HUDEP-2 (cell line): Measurements from ENCODE around the gene CUBN.
"Not testable (repeated sequence)": the region's sequence is repeated elsewhere in the genome, so short reads cannot be mapped to it uniquely, and the experiment has no call there.

Experiments used
- DNase-seq, 76 experiments: peaks; one replicate each; lab custom pipeline; 2025; ENCODE audit not compliant: unreplicated experiment in 76 of 76; lab: John Stamatoyannopoulos, UW

The CUBN gene

DNA sequence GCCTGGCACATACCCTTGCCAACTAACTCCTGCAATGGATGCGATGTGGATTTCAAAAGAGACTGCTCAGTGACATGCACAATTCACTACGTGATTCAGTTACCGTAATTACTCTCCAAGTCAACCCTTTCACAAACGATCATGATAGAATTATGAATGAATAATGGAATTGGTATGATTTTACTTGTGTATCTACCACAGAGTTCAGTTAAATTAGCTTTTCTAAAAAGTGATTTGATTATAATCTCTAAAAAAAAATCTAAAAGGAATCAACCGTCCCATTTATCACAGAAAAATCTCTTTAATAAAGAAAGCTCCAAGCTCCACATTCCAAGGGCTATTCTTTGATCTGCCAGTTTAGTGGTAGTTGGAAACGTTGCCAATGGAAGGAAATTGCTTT lies 282.0 kb downstream of the CUBN start:
- DNase-seq = no peak

- no peak for DNase-seq
Observed at GRCh38 chr10:16845248-16845647, 284.4 kb downstream of the CUBN start.

- peak in 33 of 76 experiments; percentile 6 to 67 (median 44) for DNase-seq
Observed at GRCh38 chr10:16843252-16843870, 286.2 kb downstream of the CUBN start.

GRCh38 chr10:16835228-16835627 lies 294.4 kb downstream of the CUBN start:
- DNase-seq = no peak

DNA sequence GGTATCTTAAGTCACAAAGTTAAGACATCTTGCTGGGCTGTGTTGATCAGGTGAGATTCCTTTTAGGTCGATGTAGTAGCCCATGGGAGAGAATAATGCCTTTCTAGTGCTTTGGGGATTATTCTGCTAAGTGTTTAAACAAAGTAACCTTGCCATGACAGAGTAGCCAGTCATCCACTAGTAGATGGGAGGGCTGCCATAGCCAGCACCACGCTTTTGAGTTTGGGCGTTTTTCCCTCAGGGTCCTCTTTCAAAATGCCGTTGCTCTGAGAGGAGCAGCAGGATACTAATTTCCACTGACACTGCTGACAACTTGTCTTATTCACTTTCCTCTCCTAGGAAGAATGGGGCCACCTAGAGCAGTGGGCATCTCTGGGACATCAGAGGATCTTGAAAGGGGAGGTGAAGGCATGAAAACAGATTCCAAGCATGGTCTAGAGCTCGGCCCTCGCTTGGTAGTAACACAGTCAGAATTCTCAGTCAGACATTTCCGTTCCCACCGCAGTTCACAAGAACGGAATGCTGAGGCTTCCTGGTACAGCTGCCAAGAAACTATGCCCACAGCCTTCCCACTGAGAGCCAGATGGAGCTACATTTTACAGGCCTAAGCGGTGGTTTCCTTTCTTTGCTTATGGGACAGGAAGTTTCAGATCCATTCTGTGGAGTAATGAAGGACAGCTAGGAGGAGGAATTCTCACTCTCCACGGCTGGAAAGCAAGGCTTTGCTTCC lies 297.1 kb downstream of the CUBN start:
- DNase-seq = no peak

- no peak for DNase-seq
Observed at GRCh38 chr10:16828701-16829175, 300.9 kb downstream of the CUBN start.

GRCh38 chr10:16828114-16828568 lies 301.5 kb downstream of the CUBN start:
- peak in 47 of 76 experiments; percentile 3 to 62 (median 31) for DNase-seq

DNA sequence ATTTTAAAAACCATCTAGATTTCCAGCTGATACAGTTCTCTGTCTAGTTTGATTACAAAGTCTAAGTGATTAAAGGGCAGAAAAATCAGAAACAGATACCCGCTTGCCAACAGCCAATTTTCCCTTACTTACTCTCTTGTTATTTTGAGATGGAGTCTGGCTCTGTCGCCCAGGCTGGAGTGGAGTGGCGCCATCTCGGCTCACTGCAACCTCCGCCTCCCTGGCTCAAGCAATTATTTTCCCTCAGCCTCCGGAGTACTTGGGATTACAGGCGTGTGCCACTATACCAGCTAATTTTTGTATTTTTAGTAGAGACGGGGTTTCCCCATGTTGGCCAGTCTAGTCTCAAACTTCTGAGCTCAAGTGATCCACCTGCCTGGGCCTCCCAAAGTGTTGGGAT lies 302.1 kb downstream of the CUBN start:
- DNase-seq = not testable (repeated sequence)

GRCh38 chr10:16822726-16823360 lies 306.8 kb downstream of the CUBN start:
- DNase-seq = no peak

- DNase-seq = no peak
Observed at GRCh38 chr10:16822027-16822426, 307.6 kb downstream of the CUBN start.

DNA sequence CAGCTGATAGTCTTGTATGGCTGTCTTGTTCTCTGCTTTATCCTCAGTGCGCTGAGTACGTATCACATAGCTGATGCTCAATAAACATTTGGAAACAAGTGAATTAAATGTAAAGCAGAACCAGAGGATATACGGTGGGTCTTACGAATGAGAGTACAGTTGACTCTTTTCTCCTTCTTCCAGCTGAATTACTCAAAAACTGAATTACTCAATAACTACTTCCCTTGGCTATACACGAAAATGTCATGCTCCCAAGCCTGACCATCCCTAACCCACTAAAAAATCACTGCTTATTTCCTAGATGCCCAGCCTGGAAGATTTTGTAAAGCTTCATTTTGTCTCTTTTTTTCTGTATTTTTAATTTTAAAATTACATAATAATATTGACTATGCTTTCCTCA lies 309.2 kb downstream of the CUBN start:
- no peak for DNase-seq

- DNase-seq = no peak
Observed at GRCh38 chr10:16820018-16820417, 309.6 kb downstream of the CUBN start.

DNA sequence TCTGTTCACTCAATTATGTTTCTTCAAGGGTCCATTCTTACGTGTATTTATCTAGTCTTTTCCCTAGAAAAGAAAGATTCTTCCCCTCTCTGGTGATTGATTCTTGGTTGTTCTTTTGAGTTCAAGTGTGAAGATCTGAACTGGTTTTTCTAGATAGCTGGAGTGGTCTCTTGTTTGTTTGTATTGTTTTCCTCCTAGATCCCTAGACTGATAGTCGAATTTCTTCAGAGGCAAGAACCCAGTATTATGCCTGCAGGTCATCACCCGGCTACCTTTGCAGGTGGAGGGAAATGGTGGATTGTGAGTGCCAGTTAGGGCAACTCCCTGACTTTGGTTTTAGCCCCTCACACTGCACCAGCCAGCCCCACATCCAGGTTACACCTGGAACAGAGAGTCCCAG lies 310.2 kb downstream of the CUBN start:
- DNase-seq = no peak

- DNase-seq = no peak
Observed at GRCh38 chr10:16819026-16819425, 310.6 kb downstream of the CUBN start.

DNA sequence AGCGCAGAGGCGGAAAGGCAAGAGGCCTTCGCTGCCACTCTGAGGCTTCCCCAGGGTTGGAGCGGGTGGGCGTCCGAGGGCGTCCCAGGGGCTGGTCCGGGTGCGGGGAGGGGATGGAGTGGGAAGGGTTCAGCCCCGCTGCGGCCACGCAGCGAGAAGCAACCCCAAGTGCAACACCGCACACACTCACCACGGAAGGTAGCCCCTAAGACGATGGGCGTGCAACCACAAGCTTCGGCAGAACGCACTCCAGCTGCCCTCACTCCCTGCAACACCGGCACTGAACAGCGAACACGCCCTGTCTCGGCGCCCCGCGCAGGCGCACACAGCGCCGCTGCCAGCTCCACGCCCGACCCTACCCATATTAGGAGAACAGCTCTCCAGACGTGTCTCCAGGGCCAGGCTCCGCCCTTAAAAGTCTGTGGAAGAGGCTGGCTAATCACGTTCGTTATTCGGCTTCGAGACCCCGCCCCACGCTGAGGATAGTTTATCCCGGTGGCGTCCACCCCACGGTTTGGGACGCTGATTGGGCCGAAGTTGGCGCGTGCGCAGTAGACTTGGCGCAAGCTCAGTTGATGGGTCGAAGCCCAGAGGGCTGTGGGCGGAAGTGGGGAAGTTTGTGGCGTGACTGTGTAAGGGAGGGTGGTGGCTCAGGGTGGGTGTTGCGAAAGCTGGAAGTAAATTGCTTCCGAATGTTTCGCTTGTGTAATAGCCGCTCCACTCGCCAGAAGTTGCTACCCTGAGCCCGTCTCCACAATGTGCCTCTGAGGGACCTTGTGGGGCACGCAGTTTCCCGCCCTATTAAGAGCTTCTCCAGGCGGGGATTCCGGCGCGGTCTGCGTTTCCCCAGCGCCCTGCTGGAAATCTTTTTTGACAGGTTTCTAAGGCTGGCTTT lies 312.2 kb downstream of the CUBN start, which contains the start of gene RSU1:
Gene RSU1, minus strand, starts transcription at position 300 of the 895 bp plus-strand sequence. CDS start 343 bp downstream, outside the sequence.
- peak; percentile 70 to 100 (median 99) for DNase-seq

DNA sequence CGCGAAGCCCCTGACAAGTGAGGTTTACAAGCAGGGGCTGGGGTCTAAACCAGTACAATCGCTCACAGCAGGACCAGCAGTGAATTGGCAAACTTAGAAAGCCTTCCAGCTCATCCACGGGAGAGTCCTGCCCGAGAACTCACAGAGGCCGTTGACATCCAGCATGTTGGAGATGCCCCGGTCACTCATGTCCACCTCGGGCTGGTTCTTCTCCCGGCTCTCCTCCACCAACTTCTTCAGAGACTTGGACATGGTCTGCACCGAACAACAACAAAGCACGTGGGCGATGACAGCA lies 312.8 kb downstream of the CUBN start:
- no peak for DNase-seq

DNA sequence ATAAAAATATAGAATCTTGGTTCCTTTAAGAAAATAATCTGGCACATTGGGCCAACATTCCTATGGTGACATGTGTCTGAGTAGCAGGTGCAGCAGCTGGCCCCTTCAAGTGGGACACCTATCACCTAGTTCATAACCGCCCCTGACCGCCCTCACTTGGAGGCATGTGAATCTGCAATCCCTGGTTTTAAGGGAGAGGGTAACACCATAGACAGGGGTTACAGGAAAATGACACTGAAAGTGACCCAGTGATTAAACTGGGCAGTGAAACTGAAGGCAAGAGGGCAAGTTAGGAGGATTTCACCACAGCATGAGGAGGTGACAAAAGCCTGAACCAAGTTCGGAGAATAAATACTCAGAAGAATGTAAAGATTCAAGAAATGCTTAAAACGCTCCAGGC lies 313.4 kb downstream of the CUBN start:
- peak in 3 of 76 experiments; percentile 2 to 6 (median 4) for DNase-seq

DNA sequence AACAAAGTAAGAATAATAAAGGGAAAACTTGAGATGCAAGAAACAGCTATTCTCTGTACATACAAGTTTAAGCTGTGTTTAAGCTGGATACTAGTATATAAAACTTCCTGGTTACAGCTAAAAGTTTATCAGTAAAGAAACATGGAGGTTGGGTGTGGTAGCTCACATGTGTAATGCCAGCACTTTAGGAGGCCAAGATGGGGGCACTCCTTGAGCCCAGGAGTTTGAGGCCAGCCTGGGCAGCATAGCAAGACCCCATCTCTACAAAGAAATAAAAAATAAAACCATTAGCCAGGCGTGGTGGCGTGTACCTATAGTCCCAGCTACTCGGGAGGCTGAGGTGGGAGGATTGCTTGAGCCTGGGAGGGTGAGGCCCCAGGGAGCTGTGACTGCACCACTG lies 315.6 kb downstream of the CUBN start:
- peak in 13 of 76 experiments; percentile 1 to 31 (median 3) for DNase-seq

DNA sequence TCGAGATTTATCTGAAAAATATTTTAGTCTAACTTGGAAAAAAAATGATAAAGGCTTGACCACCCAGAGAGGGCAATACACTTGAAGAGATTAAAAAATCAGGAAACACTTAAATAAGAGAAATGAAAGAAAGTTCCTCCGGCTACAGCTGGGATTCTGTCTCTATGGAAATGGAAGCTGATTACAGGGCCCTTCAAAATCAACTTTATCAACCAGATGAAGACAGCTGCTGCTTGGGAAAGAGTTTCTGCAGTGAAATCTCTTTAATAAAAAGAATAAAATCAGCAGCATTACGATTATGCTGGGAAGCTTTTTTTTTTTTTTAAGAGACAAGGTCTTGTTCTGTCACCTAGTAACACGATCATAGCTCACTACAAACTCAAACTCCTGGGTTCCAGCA lies 316.9 kb downstream of the CUBN start:
- no peak for DNase-seq

DNA sequence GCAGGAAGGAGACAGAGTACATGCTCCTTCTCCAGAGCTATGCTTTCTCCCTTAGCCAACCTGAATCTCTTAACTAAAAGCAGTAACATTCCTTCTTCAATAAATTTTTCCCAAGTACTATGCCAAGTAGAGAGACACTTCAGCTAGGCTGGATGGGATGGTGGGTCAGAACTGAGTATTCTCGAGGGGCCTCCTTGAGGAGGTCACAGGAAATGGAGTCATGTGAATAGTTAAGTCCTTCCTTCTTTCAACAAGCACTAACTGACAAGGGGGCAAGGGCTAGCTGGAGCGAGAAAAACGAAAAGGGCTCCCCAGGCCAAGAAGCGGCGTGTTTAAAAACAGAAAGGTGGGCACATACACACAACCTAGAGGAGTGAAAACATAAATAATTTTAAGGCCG lies 317.8 kb downstream of the CUBN start:
- no peak for DNase-seq

- no peak for DNase-seq
Observed at GRCh38 chr10:16811292-16811691, 318.3 kb downstream of the CUBN start.
